Endothelial cell of umbilical vein (primary cell): ENCODE measurements around the gene TDRD3. TPM values are rescaled to one million over a fixed set of nuclear protein-coding genes. Genes with fewer than 3 reads are reported as not detected.

ENCODE experiments used
- BruUV-seq: library from RNA; stranded (reverse); fragments of 400-500 nt; replicated peaks from 2 replicates; lab custom pipeline; 2021; lab: Mats Ljungman, UMichigan
- CTCF ChIA-PET: fragments of 300-600, 350-600 bp; sonication (Branson Sonifier 250); formaldehyde crosslinking; loops from one replicate; lab custom pipeline; 2021; ENCODE audit warnings: antibody characterized with exemption, inconsistent platforms; lab: Charles Lee
- POLR2A ChIA-PET: fragments of 300-600, 350-600 bp; sonication (Branson Sonifier 250); formaldehyde crosslinking; loops from one replicate; lab custom pipeline; 2021; ENCODE audit warnings: antibody characterized with exemption, inconsistent platforms; lab: Charles Lee
- DNase-seq: peaks from one replicate; pipeline ENCODE4 v3.0.0-alpha.2; 2011; ENCODE audit warnings: low read depth, low spot score
- FAIRE-seq: peaks from 2 replicates; lab custom pipeline; 2011; peaks lifted over from hg19 to GRCh38; lab: Jason Lieb, UNC
- H2AFZ ChIP-seq: 2 replicates; pipeline ENCODE4 v1.6.0; 2012; ENCODE audit warnings: low read depth, low read length, control low read depth, inconsistent platforms
- H3K27ac ChIP-seq: 2 replicates; pipeline ENCODE4 v1.5.1; 2011; ENCODE audit warnings: low read depth, mild to moderate bottlenecking, control low read depth, low read length, moderate library complexity; ENCODE audit not compliant: insufficient read depth
- H3K27me3 ChIP-seq, 2 experiments: 2 replicates each; pipeline versions ENCODE4 v1.6.0 to v1.6.1; 2011; ENCODE audit warnings: low read length in 2 of 2, mixed read lengths in 1 of 2; ENCODE audit not compliant: control insufficient read depth in 2 of 2, insufficient read depth in 2 of 2
- H3K36me3 ChIP-seq, 2 experiments: 2 replicates in 1 of 2; 3 replicates in 1 of 2; pipeline ENCODE4 v1.5.1; 2011; ENCODE audit warnings: low read length in 2 of 2, mild to moderate bottlenecking in 1 of 2, moderate library complexity in 1 of 2; ENCODE audit not compliant: control insufficient read depth in 2 of 2, insufficient read depth in 2 of 2; ENCODE audit errors: extremely low read depth in 1 of 2
- H3K4me1 ChIP-seq: 3 replicates; pipeline ENCODE4 v1.5.1; 2011; ENCODE audit warnings: mild to moderate bottlenecking, low read length; ENCODE audit not compliant: control insufficient read depth, insufficient read depth; ENCODE audit errors: extremely low read depth
- H3K4me2 ChIP-seq: 2 replicates; pipeline ENCODE4 v1.6.1; 2011; ENCODE audit warnings: low read length, control low read depth, mixed read lengths; ENCODE audit not compliant: insufficient read depth
- H3K4me3 ChIP-seq, 3 experiments: fragments of 200-600 bp in 1 of 3; sonication (generic), shearing (Covaris generic) in 1 of 3; replicated peaks in 1 of 3; 2 replicates each; pipeline ENCODE4 v1.5.1; 2011 to 2016; ENCODE audit warnings: control low read depth in 3 of 3, low read length in 3 of 3, mild to moderate bottlenecking in 2 of 3, inconsistent platforms in 1 of 3, low read depth in 1 of 3, moderate library complexity in 1 of 3; ENCODE audit not compliant: insufficient read depth in 1 of 3
- H3K79me2 ChIP-seq: 2 replicates; pipeline ENCODE4 v1.6.0; 2012; ENCODE audit warnings: low read length, inconsistent platforms; ENCODE audit not compliant: control insufficient read depth, insufficient read depth
- H3K9ac ChIP-seq: replicated peaks from 2 replicates; pipeline ENCODE3; 2011; ENCODE audit warnings: low read length, control low read depth; ENCODE audit not compliant: insufficient read depth; ENCODE audit errors: extremely low read depth
- H3K9me1 ChIP-seq: replicated peaks from 3 replicates; pipeline ENCODE4 v1.6.0; 2011; ENCODE audit warnings: mild to moderate bottlenecking, low read length; ENCODE audit not compliant: control insufficient read depth, insufficient read depth; ENCODE audit errors: extremely low read depth
- H3K9me3 ChIP-seq: replicated peaks from 2 replicates; pipeline ENCODE4 v1.5.1; 2012; ENCODE audit warnings: low read length, inconsistent platforms; ENCODE audit not compliant: control insufficient read depth, insufficient read depth
- H4K20me1 ChIP-seq: replicated peaks from 2 replicates; pipeline ENCODE3; 2011; ENCODE audit warnings: mild to moderate bottlenecking, low read length; ENCODE audit not compliant: control insufficient read depth, insufficient read depth; ENCODE audit errors: extremely low read depth
- CTCF ChIP-seq, 2 donors: IDR thresholded peaks; 1 replicate in 1 of 2; 2 replicates in 1 of 2; pipeline ENCODE4 v1.5.1; 2011; ENCODE audit warnings: low read length in 2 of 2, mild to moderate bottlenecking in 2 of 2, moderate library complexity in 2 of 2, control low read depth in 1 of 2, inconsistent platforms in 1 of 2, low read depth in 1 of 2; ENCODE audit not compliant: insufficient read depth in 1 of 2; ENCODE audit errors: extremely low read depth in 1 of 2
- EZH2 ChIP-seq: IDR thresholded peaks from 2 replicates; pipeline ENCODE4 v1.6.1; 2012; ENCODE audit warnings: borderline replicate concordance, low read depth, mild to moderate bottlenecking, moderate library complexity, low read length, inconsistent platforms; ENCODE audit not compliant: severe bottlenecking
- FOS ChIP-seq: IDR thresholded peaks from 2 replicates; pipeline ENCODE4 v1.6.1; 2011; ENCODE audit warnings: mild to moderate bottlenecking, low read length, moderate library complexity, borderline replicate concordance; ENCODE audit not compliant: insufficient read depth
- GATA2 ChIP-seq: IDR thresholded peaks from 2 replicates; pipeline ENCODE4 v1.7.0; 2011; ENCODE audit warnings: low read depth, mild to moderate bottlenecking, moderate library complexity, mixed read lengths, low read length; ENCODE audit not compliant: insufficient read length, insufficient read depth
- JUN ChIP-seq: IDR thresholded peaks from 2 replicates; pipeline ENCODE4 v1.6.1; 2011; ENCODE audit warnings: borderline replicate concordance, low read depth; ENCODE audit not compliant: insufficient read length, insufficient read depth
- MAX ChIP-seq: IDR thresholded peaks from 2 replicates; pipeline ENCODE4 v1.6.1; 2011; ENCODE audit not compliant: insufficient read depth, insufficient read length
- MYC ChIP-seq: IDR thresholded peaks from one replicate; pipeline ENCODE4 v1.6.1; 2011; ENCODE audit warnings: mild to moderate bottlenecking, low read depth, low read length
- POLR2A ChIP-seq: IDR thresholded peaks from 2 replicates; pipeline ENCODE4 v1.6.1; 2012; ENCODE audit warnings: low read depth, mild to moderate bottlenecking, control low read depth, low read length
- POLR2AphosphoS5 ChIP-seq: IDR thresholded peaks from 2 replicates; pipeline ENCODE4 v1.6.1; 2012; ENCODE audit warnings: low read depth, mild to moderate bottlenecking, control low read depth, low read length, moderate library complexity; ENCODE audit not compliant: insufficient read depth
- dilution Hi-C: fragments of 300-500 bp; cut with MboI; formaldehyde crosslinking; loops from one replicate; pipeline ENCODE4 v1.15.0; 2019; ENCODE audit warnings: low sequenced_read_pairs; ENCODE audit not compliant: extremely low pct_ligation_motif_present
- intact Hi-C: fragments of 100-400 bp; cut with micrococcal nuclease; formaldehyde crosslinking; loops from one replicate; pipeline ENCODE4 v1.10.0; 2022
- polyA plus RNA-seq, 4 experiments: library from polyadenylated mRNA; depleted of rRNA in 3 of 4; stranded (reverse) in 3 of 4; unstranded in 1 of 4; fragments of >200 nt; gene quantifications; 2 replicates each; pipeline versions ENCODE4 v1.2.1 to v1.2.3, GENCODE V29; 2011 to 2012; ENCODE audit warnings: missing spikeins in 1 of 4
- total RNA-seq: library from RNA; stranded (reverse); gene quantifications from 2 replicates; pipeline ENCODE4 v1.2.3, GENCODE V29; 2021

TDRD3 gene
- total and polyA plus RNA-seq, 2 donors (not counting 3 experiments of a cell fraction or from before 2014, with no cell fraction given): 3.0 to 16.3 TPM

- Histone ChIP-seq H2AFZ (no peak overlapping the region), H3K9ac (no peak overlapping the region), H4K20me1 (no peaks in the 10 kb centered on the region), H3K9me3 (no peaks in the 10 kb centered on the region), H3K4me1 (no peaks in the 10 kb centered on the region), H3K79me2 (no peaks in the 10 kb centered on the region), H3K9me1 (no peaks in the 10 kb centered on the region), H3K4me2 (no peak overlapping the region), H3K36me3 (no peaks in the 10 kb centered on the region), H3K27ac (no peak overlapping the region), H3K27me3 (peaks cover 13 to 23% of the 10 kb centered on the region in 2 experiments), H3K4me3 (no peak overlapping the region)
- BruUV-seq: no TSS peak
- ChIA-PET CTCF (interaction anchor here (1.1 to 1.4 kb wide), 2 partner anchors 12 to 21 kb away, joined by 4 to 7 read pairs; no protein-coding TSS in a partner anchor), POLR2A (no interaction called here)
- FAIRE-seq (no peak), DNase-seq (no peak)
- intact Hi-C loops: no loop called here
- no peak for TF ChIP-seq MAX
- no peak for TF ChIP-seq FOS
- TF ChIP-seq POLR2A: no peak
- no peak for TF ChIP-seq MYC
- no peak for TF ChIP-seq JUN
- no peak for TF ChIP-seq CTCF (IDR thresholded peaks at IDR 0.05; ENCODE audit: extremely low read depth in 1 of 2, insufficient read depth in 1 of 2, low read depth in 1 of 2, low read length in 2 of 2)
- no peak for TF ChIP-seq GATA2
- TF ChIP-seq EZH2: no peak
- TF ChIP-seq POLR2AphosphoS5: no peak
- dilution Hi-C loops: no loop called here
Observed at GRCh38 chr13:60348097-60348496, 48.9 kb upstream of the TDRD3 start.
